H1 (cell line): Measurements from ENCODE around the gene TSPAN9. TPM values are rescaled to one million over a fixed set of nuclear protein-coding genes. Genes with fewer than 3 reads are reported as not detected.
A peak's percentile ranks its signal among the peaks of the same experiment; 100 is the strongest.

Experiments used
- CTCF ChIA-PET: fragments of 300-600 bp; sonication (Branson Sonifier 250); formaldehyde crosslinking; loops from one replicate; lab custom pipeline; 2021; ENCODE audit not compliant: partially characterized antibody; lab: Charles Lee
- POLR2A ChIA-PET: fragments of 300-600 bp; sonication (Branson Sonifier 250); formaldehyde crosslinking; loops from one replicate; lab custom pipeline; 2021; ENCODE audit warnings: inconsistent platforms; ENCODE audit not compliant: partially characterized antibody; lab: Charles Lee
- DNase-seq, 2 experiments: peaks; one replicate each; pipeline versions ENCODE4 v3.0.0 to v3.0.0-alpha.2; 2010 to 2022; ENCODE audit warnings: low spot score in 2 of 2, low read depth in 1 of 2, mixed read lengths in 1 of 2
- FAIRE-seq: peaks from 2 replicates; lab custom pipeline; 2011; peaks lifted over from hg19 to GRCh38; lab: Jason Lieb, UNC
- H2AFZ ChIP-seq: 2 replicates; pipeline ENCODE4 v1.8.1; 2012; ENCODE audit warnings: low read length, inconsistent platforms
- H2AK5ac ChIP-seq: 2 replicates; pipeline ENCODE4 v1.6.1; 2013; ENCODE audit warnings: low read depth, low read length
- H2BK120ac ChIP-seq: replicated peaks from 2 replicates; pipeline ENCODE3; 2013; ENCODE audit warnings: low read depth, low read length, inconsistent platforms
- H2BK12ac ChIP-seq: 2 replicates; pipeline ENCODE4 v1.6.1; 2013; ENCODE audit warnings: low read depth, low read length
- H2BK15ac ChIP-seq: 2 replicates; pipeline ENCODE4 v1.6.1; 2013; ENCODE audit warnings: low read length
- H2BK20ac ChIP-seq: 2 replicates; pipeline ENCODE4 v1.6.1; 2013; ENCODE audit warnings: low read length
- H2BK5ac ChIP-seq: 2 replicates; pipeline ENCODE4 v1.6.1; 2013; ENCODE audit warnings: low read depth, low read length
- H3K14ac ChIP-seq: 2 replicates; pipeline ENCODE4 v1.6.1; 2013; ENCODE audit warnings: inconsistent platforms; ENCODE audit not compliant: insufficient read length
- H3K18ac ChIP-seq: 2 replicates; pipeline ENCODE4 v1.6.1; 2013; ENCODE audit warnings: low read length; ENCODE audit errors: extremely low read depth
- H3K23ac ChIP-seq: 2 replicates; pipeline ENCODE4 v1.6.1; 2013; ENCODE audit warnings: inconsistent platforms; ENCODE audit not compliant: insufficient read length
- H3K23me2 ChIP-seq: 2 replicates; pipeline ENCODE4 v1.6.1; 2013; ENCODE audit warnings: low read depth, low read length
- H3K27ac ChIP-seq: 2 replicates; pipeline ENCODE4 v1.6.1; 2011; ENCODE audit warnings: low read depth, low read length, inconsistent platforms
- H3K27me3 ChIP-seq, 4 experiments: replicated peaks in 1 of 4; 1 replicate in 1 of 4; 2 replicates in 3 of 4; pipeline versions ENCODE4 v1.6.1 to v1.8.1; 2011 to 2013; ENCODE audit warnings: low read length in 3 of 4, mild to moderate bottlenecking in 3 of 4, inconsistent platforms in 2 of 4, mixed read lengths in 2 of 4, moderate library complexity in 1 of 4; ENCODE audit not compliant: control insufficient read depth in 3 of 4, insufficient read depth in 3 of 4; ENCODE audit errors: extremely low read depth in 1 of 4
- H3K36me3 ChIP-seq, 4 experiments: 2 replicates each; pipeline versions ENCODE4 v1.6.1 to v1.8.1; 2011 to 2013; ENCODE audit warnings: mild to moderate bottlenecking in 4 of 4, low read length in 3 of 4, moderate library complexity in 2 of 4, control low read depth in 1 of 4, inconsistent platforms in 1 of 4; ENCODE audit not compliant: insufficient read depth in 4 of 4, control insufficient read depth in 2 of 4
- H3K4ac ChIP-seq: replicated peaks from 2 replicates; pipeline ENCODE3; 2013; ENCODE audit warnings: low read length, low read depth, mixed read lengths, inconsistent platforms; ENCODE audit not compliant: insufficient read length
- H3K4me1 ChIP-seq, 4 experiments: replicated peaks in 1 of 4; 1 replicate in 1 of 4; 2 replicates in 3 of 4; pipeline versions ENCODE4 v1.6.1 to v1.8.1; 2011 to 2013; ENCODE audit warnings: low read length in 3 of 4, inconsistent platforms in 2 of 4, mixed read lengths in 1 of 4; ENCODE audit not compliant: insufficient read depth in 4 of 4, control insufficient read depth in 3 of 4
- H3K4me2 ChIP-seq, 2 experiments: 2 replicates each; pipeline versions ENCODE4 v1.6.1 to v1.8.1; 2011 to 2013; ENCODE audit warnings: low read depth in 2 of 2, low read length in 2 of 2, control low read depth in 1 of 2, inconsistent platforms in 1 of 2, mild to moderate bottlenecking in 1 of 2; ENCODE audit not compliant: insufficient read depth in 1 of 2
- H3K4me3 ChIP-seq, 4 experiments: fragments of 200-600, 300-600 bp in 1 of 4; sonication (generic), shearing (Covaris generic), sonication (Bioruptor Twin) in 1 of 4; 2 replicates each; pipeline versions ENCODE4 v1.5.1 to v1.8.1; 2011 to 2016; ENCODE audit warnings: low read length in 4 of 4, low read depth in 3 of 4, control low read depth in 2 of 4, inconsistent platforms in 2 of 4, mild to moderate bottlenecking in 2 of 4, mixed read lengths in 1 of 4, moderate library complexity in 1 of 4; ENCODE audit not compliant: insufficient read depth in 2 of 4; ENCODE audit errors: extremely low read depth in 1 of 4
- H3K56ac ChIP-seq: replicated peaks from 2 replicates; pipeline ENCODE3; 2013; ENCODE audit warnings: low read depth, mild to moderate bottlenecking, mixed read lengths, low read length, inconsistent platforms; ENCODE audit not compliant: insufficient read length
- H3K79me1 ChIP-seq: 2 replicates; pipeline ENCODE4 v1.6.1; 2013; ENCODE audit warnings: low read depth, low read length, control low read depth
- H3K79me2 ChIP-seq, 2 experiments: 2 replicates each; pipeline versions ENCODE4 v1.6.1 to v1.8.1; 2012 to 2013; ENCODE audit warnings: low read length in 2 of 2, mild to moderate bottlenecking in 2 of 2, inconsistent platforms in 1 of 2; ENCODE audit not compliant: insufficient read depth in 2 of 2, control insufficient read depth in 1 of 2
- H3K9ac ChIP-seq, 4 experiments: replicated peaks in 1 of 4; 1 replicate in 1 of 4; 2 replicates in 3 of 4; pipeline versions ENCODE4 v1.6.1 to v1.8.1; 2011 to 2013; ENCODE audit warnings: low read depth in 3 of 4, low read length in 3 of 4, control low read depth in 2 of 4, mild to moderate bottlenecking in 2 of 4, moderate library complexity in 2 of 4, inconsistent platforms in 1 of 4; ENCODE audit errors: extremely low read depth in 1 of 4
- H3K9me3 ChIP-seq, 2 experiments: 2 replicates each; pipeline versions ENCODE4 v1.6.1 to v1.8.1; 2012 to 2013; ENCODE audit warnings: mild to moderate bottlenecking in 2 of 2, moderate library complexity in 2 of 2, control low read depth in 1 of 2, inconsistent platforms in 1 of 2, low read depth in 1 of 2, low read length in 1 of 2, mixed read lengths in 1 of 2; ENCODE audit not compliant: insufficient read depth in 2 of 2
- H4K20me1 ChIP-seq, 2 experiments: replicated peaks in 1 of 2; 2 replicates each; pipeline versions ENCODE3 to v1.8.1; 2011 to 2013; ENCODE audit warnings: inconsistent platforms in 2 of 2, low read length in 2 of 2, mild to moderate bottlenecking in 1 of 2; ENCODE audit not compliant: insufficient read depth in 2 of 2, control insufficient read depth in 1 of 2
- H4K5ac ChIP-seq: 2 replicates; pipeline ENCODE4 v1.6.1; 2013; ENCODE audit warnings: low read length, low read depth, mixed read lengths, inconsistent platforms; ENCODE audit not compliant: insufficient read length
- H4K8ac ChIP-seq: 2 replicates; pipeline ENCODE4 v1.8.0; 2013; ENCODE audit warnings: mild to moderate bottlenecking, moderate library complexity, low read length, inconsistent platforms; ENCODE audit not compliant: insufficient read depth; ENCODE audit errors: extremely low read depth
- H4K91ac ChIP-seq: replicated peaks from 2 replicates; pipeline ENCODE3; 2013; ENCODE audit warnings: low read length, mixed read lengths, inconsistent platforms; ENCODE audit not compliant: insufficient read length
- CTBP2 ChIP-seq: IDR thresholded peaks from 2 replicates; pipeline ENCODE4 v1.7.0; 2011; ENCODE audit warnings: borderline replicate concordance, mild to moderate bottlenecking, moderate library complexity, mixed read lengths, low read length; ENCODE audit not compliant: insufficient read depth, insufficient read length
- RAD21 ChIP-seq, 2 experiments: IDR thresholded peaks in 1 of 2; conservative IDR thresholded peaks in 1 of 2; 2 replicates each; pipeline ENCODE4 v1.6.1; 2011; ENCODE audit warnings: low read depth in 2 of 2, low read length in 2 of 2, improper control_type of control experiment in 1 of 2, inconsistent platforms in 1 of 2, mild to moderate bottlenecking in 1 of 2, moderate library complexity in 1 of 2
- RNF2 ChIP-seq: fragments of 200-900, 300-1000 bp; sonication (generic); IDR thresholded peaks from 2 replicates; pipeline ENCODE4 v1.7.1; 2016; ENCODE audit warnings: borderline replicate concordance, low read depth, mild to moderate bottlenecking, antibody characterized with exemption, low read length; ENCODE audit not compliant: poor library complexity, severe bottlenecking; ENCODE audit errors: missing control alignments
- SIN3A ChIP-seq, 2 experiments: IDR thresholded peaks in 1 of 2; conservative IDR thresholded peaks in 1 of 2; 2 replicates each; pipeline ENCODE4 v1.6.1; 2011 to 2012; ENCODE audit warnings: low read length in 2 of 2, improper control_type of control experiment in 1 of 2, low read depth in 1 of 2, mild to moderate bottlenecking in 1 of 2
- TAF1 ChIP-seq: IDR thresholded peaks from 2 replicates; pipeline ENCODE4 v1.6.1; 2011; ENCODE audit warnings: mild to moderate bottlenecking, low read depth, low read length
- YY1 ChIP-seq: IDR thresholded peaks from 2 replicates; pipeline ENCODE4 v1.6.1; 2011; ENCODE audit warnings: low read depth, mild to moderate bottlenecking, low read length
- whole genome bisulfite sequencing, 2 experiments: shearing (Covaris generic) in 1 of 2; methylation state at CpG; one replicate each; pipeline versions ENCODE4 v1.1.6 to v1.1.7; 2013 to 2015; ENCODE audit warnings: low lambda C conversion rate in 2 of 2, mixed read lengths in 2 of 2, inconsistent platforms in 1 of 2, low coverage in 1 of 2, missing lambda C conversion rate in 1 of 2; ENCODE audit not compliant: insufficient replicate concordance in 2 of 2, insufficient coverage in 1 of 2, insufficient read length in 1 of 2; ENCODE audit errors: extremely low coverage in 1 of 2, missing lambda C conversion rate in 1 of 2; 5-methylcytosine and 5-hydroxymethylcytosine counted together
- polyA plus RNA-seq, 7 experiments: library from polyadenylated mRNA; depleted of rRNA in 3 of 7; stranded (reverse) in 5 of 7; unstranded in 2 of 7; fragments of >200 nt in 5 of 7; fragments of 200-250 nt in 2 of 7; gene quantifications; 1 replicate in 5 of 7; 2 replicates in 1 of 7; 4 replicates in 1 of 7; pipeline versions ENCODE4 v1.2.1 to v1.2.3, GENCODE V29; 2011 to 2013; ENCODE audit warnings: missing spikeins in 2 of 7, mixed read lengths in 2 of 7
- total RNA-seq: library from RNA; stranded (reverse); fragmentation: NEBNext Ultra II Directional; extraction: Animal tissue kit (Norgen Biotek cat#: 25700); gene quantifications from 2 replicates; pipeline ENCODE4 v1.2.1, GENCODE V29; 2021
- TF ChIP-seq, protein P1 (sequence below), 3 experiments: IDR thresholded peaks; 1 replicate in 2 of 3; 2 replicates in 1 of 3; pipeline versions ENCODE4 v1.5.1 to v1.6.1; 2011; ENCODE audit warnings: low read length in 3 of 3, mild to moderate bottlenecking in 3 of 3, inconsistent platforms in 2 of 3, low read depth in 1 of 3, moderate library complexity in 1 of 3; ENCODE audit not compliant: insufficient read depth in 1 of 3; ENCODE audit errors: control extremely low read depth in 1 of 3

Gene TSPAN9
- total and polyA plus RNA-seq, 2 of the 8 experiments (the other 6 are each of a cell fraction or from before 2014, with no cell fraction given) = 11.5 to 29.1 TPM

GRCh38 chr12:3034067-3034750 is 43.0 kb upstream of the TSPAN9 start:
- Histone ChIP-seq H3K9me3 (no peaks in the 10 kb centered on the region), H2BK20ac (no peak overlapping the region), H3K27ac (no peak overlapping the region), H2AFZ (no peak overlapping the region), H2BK12ac (no peak overlapping the region), H2BK5ac (no peak overlapping the region), H3K14ac (no peak overlapping the region), H4K20me1 (peaks cover 2 to 13% of the 10 kb centered on the region in 2 experiments), H3K23me2 (no peaks in the 10 kb centered on the region), H3K4ac (no peak overlapping the region), H3K23ac (no peak overlapping the region), H4K5ac (no peak overlapping the region), H4K91ac (no peak overlapping the region), H3K18ac (no peak overlapping the region), H4K8ac (no peak overlapping the region), H3K9ac (no peak overlapping the region), H2AK5ac (no peak overlapping the region), H2BK15ac (no peak overlapping the region), H3K4me2 (no peak overlapping the region), H3K36me3 (peaks cover 8 to 27% (median 19%) of the 10 kb centered on the region in 4 experiments), H3K4me3 (no peak overlapping the region), H3K79me2 (no peaks in the 10 kb centered on the region), H3K27me3 (no peaks in the 10 kb centered on the region), H3K79me1 (peaks cover 4% of the 10 kb centered on the region), H2BK120ac (no peak overlapping the region), H3K56ac (no peak overlapping the region), H3K4me1 (no peaks in the 10 kb centered on the region; a peak in 3 of 7 replicates)
- FAIRE-seq (peak; percentile 81), DNase-seq (peak; percentile 54 to 92)
- CTCF ChIA-PET = interaction anchor here (0.6 to 4.3 kb wide), 55 partner anchors 8 to 1312 kb away, joined by 3 to 30 read pairs (median 4); partner anchors contain the start of genes FOXM1, RHNO1 and TEX52
- 59% methylated on average over 10 of the region's 10 CpGs; no CpG with 5 or more reads in 1 of the 2 experiments for WGBS, 2 experiments
- POLR2A ChIA-PET = interaction anchor here (0.7 to 1.9 kb wide), 13 partner anchors 9 to 144 kb away, joined by 3 to 7 read pairs (median 4); partner anchors contain the start of gene TULP3
- TF ChIP-seq SIN3A (conservative IDR thresholded peaks at IDR 0.05 in 1 of 2, IDR thresholded peaks at IDR 0.05 in 1 of 2; ENCODE audit: low read depth in 1 of 2, low read length in 2 of 2) (peak in 1 of 2 experiments; percentile 55; a peak in 2 of 4 replicates), RNF2 (no peak), CTBP2 (no peak), TAF1 (no peak), YY1 (0 out of 2 replicates have a peak, but pooled peaks have one; percentile 15), RAD21 (IDR thresholded peaks at IDR 0.05 in 1 of 2, conservative IDR thresholded peaks at IDR 0.05 in 1 of 2; ENCODE audit: low read depth in 2 of 2, low read length in 2 of 2) (peak; percentile 77 to 83)
- TF ChIP-seq, protein P1, sequence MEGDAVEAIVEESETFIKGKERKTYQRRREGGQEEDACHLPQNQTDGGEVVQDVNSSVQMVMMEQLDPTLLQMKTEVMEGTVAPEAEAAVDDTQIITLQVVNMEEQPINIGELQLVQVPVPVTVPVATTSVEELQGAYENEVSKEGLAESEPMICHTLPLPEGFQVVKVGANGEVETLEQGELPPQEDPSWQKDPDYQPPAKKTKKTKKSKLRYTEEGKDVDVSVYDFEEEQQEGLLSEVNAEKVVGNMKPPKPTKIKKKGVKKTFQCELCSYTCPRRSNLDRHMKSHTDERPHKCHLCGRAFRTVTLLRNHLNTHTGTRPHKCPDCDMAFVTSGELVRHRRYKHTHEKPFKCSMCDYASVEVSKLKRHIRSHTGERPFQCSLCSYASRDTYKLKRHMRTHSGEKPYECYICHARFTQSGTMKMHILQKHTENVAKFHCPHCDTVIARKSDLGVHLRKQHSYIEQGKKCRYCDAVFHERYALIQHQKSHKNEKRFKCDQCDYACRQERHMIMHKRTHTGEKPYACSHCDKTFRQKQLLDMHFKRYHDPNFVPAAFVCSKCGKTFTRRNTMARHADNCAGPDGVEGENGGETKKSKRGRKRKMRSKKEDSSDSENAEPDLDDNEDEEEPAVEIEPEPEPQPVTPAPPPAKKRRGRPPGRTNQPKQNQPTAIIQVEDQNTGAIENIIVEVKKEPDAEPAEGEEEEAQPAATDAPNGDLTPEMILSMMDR (IDR thresholded peaks at IDR 0.05; ENCODE audit: control extremely low read depth in 1 of 3, insufficient read depth in 1 of 3, low read depth in 1 of 3, low read length in 3 of 3) = peak; percentile 78 to 92 (median 88)
